Measurements from ENCODE around the gene BACH1. TPM values are rescaled to one million over a fixed set of nuclear protein-coding genes. Genes with fewer than 3 reads are reported as not detected.
"Not testable (repeated sequence)": the region's sequence is repeated elsewhere in the genome, so short reads cannot be mapped to it uniquely, and the experiment has no call there.

The BACH1 gene
- total RNA-seq, 1 donor from 2014 or later: 34.3 TPM

DNA sequence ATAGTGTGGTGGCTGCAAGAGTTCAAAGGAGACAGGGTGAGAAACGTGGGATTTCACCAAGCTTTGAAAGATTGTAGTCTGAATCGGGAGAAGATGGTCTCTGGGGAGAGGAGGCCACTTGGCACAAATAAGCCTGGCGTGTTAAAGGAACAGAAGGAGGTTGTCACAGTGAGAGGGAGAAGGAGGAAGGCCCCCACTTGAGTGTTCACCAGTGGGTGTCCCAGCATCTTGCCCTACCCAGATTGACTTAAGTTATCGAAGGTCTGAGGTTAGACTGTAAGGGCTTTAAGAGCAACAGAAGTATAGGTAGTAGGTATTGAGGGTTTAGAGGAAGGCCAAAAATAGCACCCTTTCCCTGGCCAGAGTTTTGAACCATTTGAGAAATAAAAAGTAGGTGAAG is 48.0 kb downstream of the BACH1 start:
- TF ChIP-seq CTCF (IDR thresholded peaks at IDR 0.05; ENCODE audit: insufficient read depth, low read length, poor library complexity, severe bottlenecking): no peak
- H3K27me3 ChIP-seq (ENCODE audit: control insufficient read depth, insufficient read depth, low read length): no peaks in the 10 kb centered on the region
- DNase-seq (ENCODE audit: low read depth): no peak
- no peak overlapping the region for H3K4me3 ChIP-seq (ENCODE audit: low read depth, low read length)
- H3K36me3 ChIP-seq (ENCODE audit: control insufficient read depth, insufficient read depth, low read length): no peaks in the 10 kb centered on the region

- H3K27me3 ChIP-seq (ENCODE audit: control insufficient read depth, insufficient read depth, low read length): no peaks in the 10 kb centered on the region
- H3K4me3 ChIP-seq (ENCODE audit: low read depth, low read length): no peak overlapping the region
- H3K36me3 ChIP-seq (ENCODE audit: control insufficient read depth, insufficient read depth, low read length): no peaks in the 10 kb centered on the region
- no peak for DNase-seq (ENCODE audit: low read depth)
- no peak for TF ChIP-seq CTCF (IDR thresholded peaks at IDR 0.05; ENCODE audit: insufficient read depth, low read length, poor library complexity, severe bottlenecking)
Observed at GRCh38 chr21:29347274-29347681, 48.6 kb downstream of the BACH1 start.

- DNase-seq (ENCODE audit: low read depth): no peak
- Histone ChIP-seq H3K36me3 (ENCODE audit: control insufficient read depth, insufficient read depth, low read length) (no peaks in the 10 kb centered on the region), H3K27me3 (ENCODE audit: control insufficient read depth, insufficient read depth, low read length) (no peaks in the 10 kb centered on the region), H3K4me3 (ENCODE audit: low read depth, low read length) (no peak overlapping the region)
- no peak for TF ChIP-seq CTCF (IDR thresholded peaks at IDR 0.05; ENCODE audit: insufficient read depth, low read length, poor library complexity, severe bottlenecking)
Observed at GRCh38 chr21:29349702-29350101, 51.0 kb downstream of the BACH1 start.

GRCh38 chr21:29350246-29350779 is 51.6 kb downstream of the BACH1 start:
- Histone ChIP-seq H3K4me3 (ENCODE audit: low read depth, low read length) (no peak overlapping the region), H3K27me3 (ENCODE audit: control insufficient read depth, insufficient read depth, low read length) (no peaks in the 10 kb centered on the region), H3K36me3 (ENCODE audit: control insufficient read depth, insufficient read depth, low read length) (no peaks in the 10 kb centered on the region)
- DNase-seq (ENCODE audit: low read depth): no peak
- TF ChIP-seq CTCF (IDR thresholded peaks at IDR 0.05; ENCODE audit: insufficient read depth, low read length, poor library complexity, severe bottlenecking): no peak

DNA sequence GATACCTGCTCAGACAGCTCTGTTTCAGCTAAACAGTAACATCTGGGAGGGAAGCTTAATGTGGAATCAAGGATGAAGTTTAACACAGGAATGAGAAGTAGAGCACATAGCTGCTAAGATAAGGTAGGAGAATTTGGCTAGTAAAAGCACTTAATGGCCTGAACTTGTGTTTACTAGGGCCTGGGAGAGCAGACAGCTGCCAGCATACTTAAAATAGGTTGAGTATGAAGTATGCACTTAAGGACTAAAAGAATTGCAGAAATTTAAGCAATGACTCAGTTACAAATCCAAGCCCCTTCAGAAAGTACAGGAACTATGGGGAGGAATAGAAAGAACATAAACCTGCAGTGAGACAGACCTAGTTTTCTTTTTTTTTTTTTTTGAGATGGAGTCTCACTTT is 53.0 kb downstream of the BACH1 start:
- no peak for TF ChIP-seq CTCF (IDR thresholded peaks at IDR 0.05; ENCODE audit: insufficient read depth, low read length, poor library complexity, severe bottlenecking)
- no peak for DNase-seq (ENCODE audit: low read depth)
- Histone ChIP-seq H3K36me3 (ENCODE audit: control insufficient read depth, insufficient read depth, low read length) (no peaks in the 10 kb centered on the region), H3K4me3 (ENCODE audit: low read depth, low read length) (no peak overlapping the region), H3K27me3 (ENCODE audit: control insufficient read depth, insufficient read depth, low read length) (no peaks in the 10 kb centered on the region)

GRCh38 chr21:29355043-29355710 is 56.5 kb downstream of the BACH1 start:
- H3K36me3 ChIP-seq (ENCODE audit: control insufficient read depth, insufficient read depth, low read length); H3K4me3 ChIP-seq (ENCODE audit: low read depth, low read length); H3K27me3 ChIP-seq (ENCODE audit: control insufficient read depth, insufficient read depth, low read length); DNase-seq (ENCODE audit: low read depth): not testable (repeated sequence)

GRCh38 chr21:29356291-29356690 is 57.6 kb downstream of the BACH1 start:
- DNase-seq (ENCODE audit: low read depth); H3K4me3 ChIP-seq (ENCODE audit: low read depth, low read length); H3K27me3 ChIP-seq (ENCODE audit: control insufficient read depth, insufficient read depth, low read length); H3K36me3 ChIP-seq (ENCODE audit: control insufficient read depth, insufficient read depth, low read length): not testable (repeated sequence)

DNA sequence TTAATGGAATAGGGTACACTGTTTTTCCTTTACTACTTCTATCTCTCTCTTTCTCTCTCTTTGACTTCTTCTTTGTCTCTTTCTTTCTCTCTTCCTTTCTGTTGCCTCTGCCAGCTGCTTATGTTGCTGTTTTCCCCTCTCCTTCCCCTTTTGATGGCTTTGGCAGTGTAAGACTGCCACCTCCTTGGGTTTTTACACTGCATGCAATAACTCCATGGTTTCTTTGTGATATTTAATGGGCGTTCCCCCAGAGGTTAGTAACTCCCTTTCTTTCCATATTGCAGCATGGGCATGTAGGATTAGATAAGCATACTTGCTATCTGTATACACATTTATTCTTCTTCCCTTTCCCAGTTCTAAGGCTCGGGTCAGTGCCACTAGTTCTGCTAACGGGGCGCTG is 58.1 kb downstream of the BACH1 start:
- not testable (repeated sequence) for H3K27me3 ChIP-seq (ENCODE audit: control insufficient read depth, insufficient read depth, low read length); H3K4me3 ChIP-seq (ENCODE audit: low read depth, low read length); H3K36me3 ChIP-seq (ENCODE audit: control insufficient read depth, insufficient read depth, low read length); DNase-seq (ENCODE audit: low read depth)
